BJ (cell line): ENCODE results near the gene SAA1. TPM values are rescaled to one million over a fixed set of nuclear protein-coding genes. Genes with fewer than 3 reads are reported as not detected.

Source experiments
- CTCF ChIA-PET: fragments of 350-600 bp; formaldehyde crosslinking; extraction: SDS; loops from one replicate; lab custom pipeline; 2021; ENCODE audit warnings: antibody characterized with exemption, inconsistent platforms; lab: Yijun Ruan, JAX
- POLR2A ChIA-PET: fragments of 300-600 bp; sonication (Branson Sonifier 250); formaldehyde crosslinking; extraction: SDS; loops from one replicate; lab custom pipeline; 2021; ENCODE audit warnings: antibody characterized with exemption; lab: Charles Lee
- DNase-seq: peaks from one replicate; pipeline ENCODE4 v3.0.0-alpha.2; 2011; ENCODE audit warnings: low read depth
- H3K27me3 ChIP-seq: 2 replicates; pipeline ENCODE4 v1.6.0; 2011; ENCODE audit warnings: low read length; ENCODE audit not compliant: control insufficient read depth, insufficient read depth
- H3K36me3 ChIP-seq: 2 replicates; pipeline ENCODE4 v1.5.1; 2011; ENCODE audit warnings: low read length; ENCODE audit not compliant: control insufficient read depth, insufficient read depth
- H3K4me3 ChIP-seq: 2 replicates; pipeline ENCODE4 v1.5.1; 2011; ENCODE audit warnings: low read depth, mild to moderate bottlenecking, control low read depth, low read length
- polyA plus RNA-seq: library from polyadenylated mRNA; depleted of rRNA; stranded (reverse); fragments of >200 nt; gene quantifications from 2 replicates; pipeline ENCODE4 v1.2.3, GENCODE V29; 2011
- TF ChIP-seq, protein P1 (sequence below): IDR thresholded peaks from 2 replicates; pipeline ENCODE4 v1.5.1; 2011; ENCODE audit warnings: low read depth, mild to moderate bottlenecking, control low read depth, inconsistent platforms, low read length, moderate library complexity; ENCODE audit not compliant: insufficient read depth

Gene SAA1
- polyA plus RNA-seq, 1 experiment: 2.3 TPM

DNA sequence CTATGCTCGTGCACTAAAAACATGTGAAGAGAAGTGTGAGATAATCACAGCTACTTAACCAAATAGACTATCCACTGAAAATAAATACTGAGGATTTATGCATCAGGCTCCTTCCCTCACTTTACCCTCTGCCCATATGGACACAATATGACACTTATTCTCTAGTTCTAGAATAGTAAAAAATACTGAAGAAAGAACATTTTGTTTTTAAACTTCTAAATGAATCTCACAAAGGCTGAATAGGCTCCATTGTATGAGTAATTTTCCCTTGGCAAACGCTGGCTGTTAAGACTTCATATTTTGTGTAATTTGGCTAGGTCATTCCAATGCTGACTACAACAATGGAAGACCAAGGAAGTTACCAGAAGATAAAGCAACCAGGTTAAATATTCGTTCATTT, 45.9 kb downstream of the SAA1 start:
- TF ChIP-seq, protein P1, sequence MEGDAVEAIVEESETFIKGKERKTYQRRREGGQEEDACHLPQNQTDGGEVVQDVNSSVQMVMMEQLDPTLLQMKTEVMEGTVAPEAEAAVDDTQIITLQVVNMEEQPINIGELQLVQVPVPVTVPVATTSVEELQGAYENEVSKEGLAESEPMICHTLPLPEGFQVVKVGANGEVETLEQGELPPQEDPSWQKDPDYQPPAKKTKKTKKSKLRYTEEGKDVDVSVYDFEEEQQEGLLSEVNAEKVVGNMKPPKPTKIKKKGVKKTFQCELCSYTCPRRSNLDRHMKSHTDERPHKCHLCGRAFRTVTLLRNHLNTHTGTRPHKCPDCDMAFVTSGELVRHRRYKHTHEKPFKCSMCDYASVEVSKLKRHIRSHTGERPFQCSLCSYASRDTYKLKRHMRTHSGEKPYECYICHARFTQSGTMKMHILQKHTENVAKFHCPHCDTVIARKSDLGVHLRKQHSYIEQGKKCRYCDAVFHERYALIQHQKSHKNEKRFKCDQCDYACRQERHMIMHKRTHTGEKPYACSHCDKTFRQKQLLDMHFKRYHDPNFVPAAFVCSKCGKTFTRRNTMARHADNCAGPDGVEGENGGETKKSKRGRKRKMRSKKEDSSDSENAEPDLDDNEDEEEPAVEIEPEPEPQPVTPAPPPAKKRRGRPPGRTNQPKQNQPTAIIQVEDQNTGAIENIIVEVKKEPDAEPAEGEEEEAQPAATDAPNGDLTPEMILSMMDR: no peak
- DNase-seq: no peak
- CTCF ChIA-PET: interaction anchor here (1.9 kb wide), 1 partner anchor 69 kb away, joined by 9 read pairs; no protein-coding TSS in a partner anchor
- POLR2A ChIA-PET: interaction anchor here (0.7 to 1.2 kb wide), 2 partner anchors 82 to 92 kb away, joined by 4 to 5 read pairs; partner anchors contain the start of gene LDHA
- Histone ChIP-seq H3K36me3 (peaks cover 6% of the 10 kb centered on the region), H3K27me3 (no peaks in the 10 kb centered on the region), H3K4me3 (no peak overlapping the region)

GRCh38 chr11:18312663-18313420, 46.8 kb downstream of the SAA1 start:
- DNase-seq: no peak
- ChIA-PET POLR2A (interaction anchor here (1.0 to 1.5 kb wide), 5 partner anchors 9 to 83 kb away, joined by 4 to 12 read pairs (median 9); partner anchors contain the start of genes HPS5 and LDHA), CTCF (interaction anchor here (0.5 to 1.9 kb wide), 4 partner anchors 18 to 97 kb away, joined by 3 to 9 read pairs (median 4); no protein-coding TSS in a partner anchor)
- Histone ChIP-seq H3K27me3 (no peaks in the 10 kb centered on the region), H3K36me3 (peaks cover 6% of the 10 kb centered on the region), H3K4me3 (no peak overlapping the region)
- TF ChIP-seq, protein P1: no peak

GRCh38 chr11:18313965-18314763, 48.1 kb downstream of the SAA1 start:
- Histone ChIP-seq H3K27me3 (no peaks in the 10 kb centered on the region), H3K36me3 (peaks cover 4% of the 10 kb centered on the region), H3K4me3 (no peak overlapping the region)
- POLR2A ChIA-PET: interaction anchor here (1.1 to 1.5 kb wide), 2 partner anchors 8 to 82 kb away, joined by 4 to 9 read pairs; partner anchors contain the start of gene HPS5
- CTCF ChIA-PET: interaction anchor here (0.6 to 1.4 kb wide), 4 partner anchors 12 to 281 kb away, joined by 3 to 6 read pairs (median 4); no protein-coding TSS in a partner anchor
- TF ChIP-seq, protein P1: no peak
- DNase-seq: no peak

- TF ChIP-seq, protein P1: no peak
- POLR2A ChIA-PET: interaction anchor here (0.6 kb wide), 1 partner anchor 151 kb away, joined by 4 read pairs; no protein-coding TSS in a partner anchor
- Histone ChIP-seq H3K36me3 (0 out of 2 replicates have a peak, but pooled peaks cover 1% of the 10 kb centered on the region), H3K4me3 (no peak overlapping the region), H3K27me3 (no peaks in the 10 kb centered on the region)
- DNase-seq: no peak
- CTCF ChIA-PET: interaction anchor here (1.2 to 1.4 kb wide), 2 partner anchors 11 to 64 kb away, joined by 3 read pairs; no protein-coding TSS in a partner anchor
Observed at GRCh38 chr11:18314784-18315523, 48.9 kb downstream of the SAA1 start.
